HG03565 (cell line): ENCODE measurements around the gene TUBB6.

Source experiments
- ATAC-seq: cut with Tn5 transposase; IDR thresholded peaks from one replicate; pipeline ENCODE4 v1.9.1; 2021; ENCODE audit warnings: mild to moderate bottlenecking, moderate library complexity; ENCODE audit not compliant: unreplicated experiment

Gene TUBB6

GRCh38 chr18:12313530-12314245, 5.6 kb downstream of the TUBB6 start:
- ATAC-seq: no peak

GRCh38 chr18:12314591-12315305, 6.7 kb downstream of the TUBB6 start:
- ATAC-seq: no peak

DNA sequence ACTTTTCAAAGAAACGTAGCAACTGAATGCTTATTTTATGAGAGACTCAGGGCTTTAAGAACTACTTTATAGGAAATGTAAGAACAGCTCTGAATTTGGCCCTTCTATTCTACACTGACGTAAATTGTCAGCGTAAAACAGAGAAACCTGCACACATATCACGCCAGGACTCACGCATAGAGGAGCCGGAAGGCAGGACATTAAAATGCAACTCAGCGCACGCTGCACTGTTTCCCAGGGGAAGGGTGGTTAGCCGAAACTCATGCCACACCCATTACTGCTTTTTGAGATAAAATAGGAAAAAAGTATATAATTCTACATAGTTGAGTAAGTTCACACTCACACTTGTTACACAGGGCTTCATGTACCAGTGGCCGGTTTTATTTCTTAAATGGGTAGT, 7.4 kb downstream of the TUBB6 start:
- no peak for ATAC-seq

DNA sequence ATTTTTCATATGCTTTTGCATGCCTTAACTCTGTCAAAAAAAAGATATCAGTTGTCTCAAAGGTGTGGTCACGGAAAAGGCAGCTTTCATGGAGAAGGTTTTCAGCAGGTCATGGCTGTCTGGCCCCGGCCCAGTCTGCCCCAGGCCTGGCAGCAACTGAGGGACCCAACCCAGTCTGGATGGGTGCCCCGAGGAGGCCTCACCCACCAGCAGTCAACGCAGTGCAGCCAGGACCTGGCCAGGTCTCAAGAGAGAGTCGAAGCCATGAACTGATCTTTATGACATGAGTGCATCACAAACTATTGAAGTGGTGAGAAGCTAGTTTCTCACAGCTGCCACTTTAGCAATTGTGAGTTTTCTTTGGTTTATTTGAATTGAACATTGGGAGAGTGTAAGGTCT, 7.9 kb downstream of the TUBB6 start:
- no peak for ATAC-seq

DNA sequence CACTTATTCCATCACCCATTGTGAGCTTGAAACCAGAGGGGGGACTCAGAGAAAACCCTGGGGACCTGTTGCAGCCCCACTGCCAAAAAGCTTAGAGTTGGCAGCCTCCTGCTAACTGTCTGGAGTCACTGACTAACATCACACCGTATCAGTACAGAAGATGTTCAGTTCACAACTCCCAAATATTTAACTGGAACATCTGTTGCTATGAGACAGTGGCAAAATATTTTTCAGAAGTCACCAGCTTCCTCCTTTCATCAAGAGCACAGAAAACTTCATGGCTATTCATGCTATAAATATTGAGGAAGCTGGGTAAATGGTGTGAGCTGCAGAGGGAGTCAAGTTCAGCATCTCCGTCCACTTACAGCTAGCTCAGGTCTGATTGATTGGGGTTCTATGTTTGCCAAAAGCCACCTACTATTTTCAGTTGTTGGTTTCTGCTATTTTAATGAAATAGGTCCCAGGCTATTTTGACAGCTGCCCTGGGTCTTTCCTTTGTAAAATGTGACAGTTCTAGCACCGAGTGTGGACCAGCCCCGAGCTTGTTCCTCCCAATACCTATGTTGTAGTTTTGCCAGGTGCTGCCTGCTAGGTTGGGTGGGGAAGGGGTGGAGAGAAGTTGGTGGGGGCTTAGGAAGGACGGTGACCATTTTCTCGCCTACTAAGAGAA, 9.8 kb downstream of the TUBB6 start:
- no peak for ATAC-seq

DNA sequence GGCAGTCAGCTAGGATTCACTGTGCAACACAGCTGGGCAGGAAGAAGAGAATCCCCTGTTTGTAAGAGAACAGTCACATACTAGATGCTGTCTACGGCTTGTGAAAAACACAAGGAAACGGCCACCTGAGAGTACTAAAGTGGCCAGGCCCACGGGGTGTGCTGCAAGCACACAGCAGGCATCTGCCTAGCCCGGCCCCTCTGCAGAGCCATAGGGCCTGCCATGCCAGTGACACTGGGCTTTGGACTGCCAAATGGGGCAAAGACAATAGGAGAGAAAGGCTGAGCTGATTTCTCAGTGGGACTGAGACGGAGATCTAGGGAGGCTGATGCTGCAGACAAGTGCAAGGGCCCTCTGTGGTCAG, 10.3 kb downstream of the TUBB6 start:
- no peak for ATAC-seq

GRCh38 chr18:12318857-12319256, 10.8 kb downstream of the TUBB6 start:
- ATAC-seq: no peak

- no peak for ATAC-seq
These were observed 13.3 kb downstream of the TUBB6 start for GRCh38 chr18:12321333-12321732.

DNA sequence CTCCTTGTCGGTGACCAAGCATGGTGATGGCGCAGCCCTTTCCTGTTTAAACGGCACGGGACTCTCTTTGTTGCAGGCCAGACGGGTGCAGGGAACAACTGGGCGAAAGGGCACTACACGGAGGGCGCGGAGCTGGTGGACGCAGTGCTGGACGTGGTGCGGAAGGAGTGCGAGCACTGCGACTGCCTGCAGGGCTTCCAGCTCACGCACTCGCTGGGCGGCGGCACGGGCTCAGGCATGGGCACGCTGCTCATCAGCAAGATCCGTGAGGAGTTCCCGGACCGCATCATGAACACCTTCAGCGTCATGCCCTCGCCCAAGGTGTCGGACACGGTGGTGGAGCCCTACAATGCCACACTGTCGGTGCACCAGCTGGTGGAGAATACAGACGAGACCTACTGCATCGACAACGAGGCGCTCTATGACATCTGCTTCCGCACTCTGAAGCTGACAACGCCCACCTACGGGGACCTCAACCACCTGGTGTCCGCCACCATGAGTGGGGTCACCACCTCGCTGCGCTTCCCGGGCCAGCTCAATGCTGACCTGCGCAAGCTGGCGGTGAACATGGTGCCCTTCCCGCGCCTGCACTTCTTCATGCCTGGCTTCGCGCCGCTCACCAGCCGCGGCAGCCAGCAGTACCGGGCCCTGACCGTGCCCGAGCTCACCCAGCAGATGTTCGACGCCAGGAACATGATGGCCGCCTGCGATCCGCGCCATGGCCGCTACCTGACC, 17.1 kb downstream of the TUBB6 start:
- ATAC-seq: no peak

- ATAC-seq: no peak
These were observed 17.7 kb downstream of the TUBB6 start for GRCh38 chr18:12325726-12326245.

DNA sequence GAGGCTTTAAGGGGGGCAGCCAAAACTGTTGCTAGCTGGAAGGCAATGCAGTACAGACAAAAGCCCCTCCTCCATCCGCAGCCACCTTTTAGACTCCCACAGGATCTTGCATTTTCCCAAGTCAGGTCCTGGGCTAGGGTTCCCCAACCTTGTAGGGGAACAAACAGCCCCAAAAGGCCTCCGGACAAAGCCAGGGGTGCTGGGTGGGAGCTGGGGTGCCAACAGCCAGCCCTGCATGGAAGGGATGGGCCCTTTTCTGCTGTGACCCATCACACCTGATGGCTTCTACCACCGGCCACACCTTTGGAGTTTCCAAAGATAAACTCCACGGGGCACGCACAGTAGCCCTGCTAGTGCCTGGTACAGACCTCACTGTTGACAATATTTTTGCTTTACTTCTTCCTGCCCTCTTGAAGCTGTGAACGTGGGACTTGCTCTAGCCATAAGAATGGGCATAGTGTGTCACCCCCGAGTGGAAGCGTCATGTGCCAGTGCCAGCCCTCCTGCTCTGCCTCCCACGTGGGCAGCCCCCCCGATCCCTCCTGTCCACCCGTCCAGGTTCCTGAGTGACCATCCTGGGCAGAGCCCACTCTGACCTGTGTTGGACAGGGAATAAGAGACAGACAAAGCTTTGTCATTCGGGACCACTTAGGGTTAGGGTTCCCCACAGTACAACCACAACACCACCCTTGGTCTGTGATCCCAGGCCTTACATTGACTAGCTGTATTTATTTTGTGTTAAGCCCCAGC, 18.8 kb downstream of the TUBB6 start:
- ATAC-seq: no peak

GRCh38 chr18:12327510-12328178, 19.6 kb downstream of the TUBB6 start:
- ATAC-seq: no peak

DNA sequence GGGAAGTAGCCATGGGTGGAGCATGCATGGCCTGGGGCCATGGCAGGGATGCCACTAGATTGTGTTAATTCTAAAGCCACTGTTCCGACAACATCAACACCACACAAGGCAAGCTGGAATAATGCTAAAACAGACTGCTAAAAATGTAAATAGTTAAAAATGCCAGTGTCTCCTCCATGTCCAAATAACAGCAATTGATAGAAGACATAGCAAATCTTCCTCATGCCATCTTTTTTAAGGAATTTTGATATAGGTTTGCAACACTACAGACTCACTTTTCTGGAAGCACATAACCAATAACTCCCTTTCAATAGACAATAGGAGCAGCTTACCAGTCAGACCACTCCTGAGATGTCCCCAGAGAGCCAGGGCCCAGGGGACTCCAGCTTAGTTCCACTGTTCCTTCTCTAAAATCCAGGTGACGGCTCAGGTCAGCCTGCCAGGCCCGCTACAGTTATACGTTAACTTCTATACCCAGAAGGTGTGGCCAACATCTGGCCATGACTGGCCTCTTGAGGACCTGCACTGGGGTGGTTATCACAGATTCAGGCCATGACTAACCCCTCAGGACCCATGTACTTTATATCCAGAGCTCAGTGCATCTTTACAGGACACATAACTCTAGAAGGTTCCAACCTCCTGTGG, 20.3 kb downstream of the TUBB6 start:
- ATAC-seq: no peak

- no peak for ATAC-seq
These were observed 21.2 kb downstream of the TUBB6 start for GRCh38 chr18:12329125-12329698.

GRCh38 chr18:12330766-12331165, 22.7 kb downstream of the TUBB6 start:
- ATAC-seq: no peak

DNA sequence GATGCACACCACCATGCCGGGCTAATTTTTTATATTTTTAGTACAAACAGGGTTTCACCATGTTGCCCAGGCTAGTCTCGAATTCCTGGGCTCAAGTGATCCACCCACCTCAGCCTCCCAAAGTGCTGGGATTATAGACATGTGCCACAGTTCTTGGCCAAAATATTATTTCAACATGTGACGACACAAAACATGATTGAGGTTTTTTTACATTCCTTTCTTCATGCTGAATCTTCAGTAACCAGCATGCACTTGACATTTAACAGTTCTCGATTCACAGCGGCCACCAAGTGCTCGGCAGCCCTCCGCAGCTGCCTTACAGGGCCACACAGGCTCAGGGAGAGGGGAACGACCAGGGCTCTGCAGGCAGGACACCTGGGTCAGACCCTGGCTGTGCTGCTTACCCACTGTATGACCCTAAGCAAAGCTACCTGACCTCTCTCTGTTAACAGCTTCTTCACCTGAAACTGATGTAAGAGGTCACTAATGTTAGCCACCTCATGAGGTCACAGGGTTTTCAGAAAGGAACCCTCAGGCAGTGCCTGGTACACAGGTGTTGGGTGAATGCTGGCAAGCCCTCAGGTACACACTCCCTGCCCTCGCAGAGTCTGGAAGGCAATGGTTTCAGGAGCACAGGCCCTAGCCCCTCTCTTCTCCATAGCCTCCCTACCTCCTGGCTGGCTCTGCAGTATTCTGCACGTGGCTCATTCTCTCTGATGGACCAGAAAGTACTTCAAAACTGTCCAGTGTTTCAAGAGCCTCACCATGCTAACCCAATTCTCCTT, 25.7 kb downstream of the TUBB6 start:
- ATAC-seq: no peak

GRCh38 chr18:12334366-12334808, 26.3 kb downstream of the TUBB6 start:
- no peak for ATAC-seq

DNA sequence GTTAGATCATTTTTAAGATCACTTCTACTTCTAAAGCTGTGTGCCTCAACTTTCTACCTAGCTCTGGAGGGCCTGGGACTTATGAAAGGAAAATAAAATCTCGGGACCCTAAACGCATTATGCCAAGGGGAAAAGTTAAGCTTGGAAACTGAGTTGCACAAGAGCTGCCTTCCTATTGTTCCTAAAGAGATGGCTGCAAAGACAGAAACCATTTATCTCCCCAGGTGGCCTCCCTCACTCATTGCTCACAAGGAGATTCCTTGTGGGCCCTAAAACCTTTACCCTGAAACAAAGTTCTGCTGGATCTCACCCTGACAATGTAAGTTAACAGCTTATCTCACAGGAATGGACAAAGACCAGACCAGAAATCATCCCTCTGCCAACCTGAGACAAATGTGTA, 26.8 kb downstream of the TUBB6 start:
- ATAC-seq: no peak
